Epithelial cell of esophagus (primary cell): ENCODE results near the gene DYRK1A.
A peak's percentile ranks its signal among the peaks of the same experiment; 100 is the strongest.

Source experiments
- DNase-seq: peaks from one replicate; pipeline ENCODE4 v3.0.0; 2010; ENCODE audit warnings: low read depth
- H3K4me3 ChIP-seq: 2 replicates; pipeline ENCODE4 v1.5.1; 2011; ENCODE audit warnings: mild to moderate bottlenecking, low read length, control low read depth
- TF ChIP-seq, protein P1 (sequence below): IDR thresholded peaks from 2 replicates; pipeline ENCODE4 v1.5.1; 2011; ENCODE audit warnings: low read depth, mild to moderate bottlenecking, low read length, control low read depth, inconsistent platforms; ENCODE audit not compliant: insufficient read depth; ENCODE audit errors: missing control alignments

The DYRK1A gene

DNA sequence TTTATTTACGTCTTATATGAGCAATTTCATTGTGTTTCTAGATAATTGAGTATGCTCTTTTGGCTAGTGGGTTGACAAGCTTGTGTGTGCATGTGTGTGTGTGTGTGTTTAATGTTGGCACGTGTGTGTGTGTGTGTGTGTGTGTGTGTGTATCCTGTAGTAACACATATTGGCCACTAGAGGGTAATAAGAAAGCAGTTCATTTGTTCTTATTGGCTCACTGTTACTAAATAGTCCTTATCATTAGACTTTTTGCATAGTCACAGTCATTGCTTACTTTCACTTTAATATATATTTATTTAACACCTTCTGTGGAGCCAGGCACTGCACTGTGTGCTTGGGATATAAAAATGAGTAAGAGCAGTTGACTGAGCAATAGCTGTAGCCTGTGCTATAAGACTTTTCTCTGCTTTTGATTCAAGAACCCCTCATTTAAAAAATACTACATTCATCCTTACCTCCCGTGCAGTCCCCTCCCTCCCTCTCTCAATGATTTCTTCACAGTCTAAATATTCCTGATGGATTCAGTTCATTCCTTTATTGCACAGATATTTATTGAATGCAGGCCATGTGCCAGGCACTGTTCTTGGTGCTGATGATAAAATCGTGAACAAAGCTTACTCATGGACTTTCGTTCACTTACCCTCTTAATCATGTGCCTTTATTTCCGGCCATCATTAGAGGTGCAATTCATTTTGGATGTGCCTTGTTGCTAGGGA is 96.7 kb downstream of the DYRK1A start:
- H3K4me3 ChIP-seq: no peak overlapping the region
- DNase-seq: peak; percentile 59

DNA sequence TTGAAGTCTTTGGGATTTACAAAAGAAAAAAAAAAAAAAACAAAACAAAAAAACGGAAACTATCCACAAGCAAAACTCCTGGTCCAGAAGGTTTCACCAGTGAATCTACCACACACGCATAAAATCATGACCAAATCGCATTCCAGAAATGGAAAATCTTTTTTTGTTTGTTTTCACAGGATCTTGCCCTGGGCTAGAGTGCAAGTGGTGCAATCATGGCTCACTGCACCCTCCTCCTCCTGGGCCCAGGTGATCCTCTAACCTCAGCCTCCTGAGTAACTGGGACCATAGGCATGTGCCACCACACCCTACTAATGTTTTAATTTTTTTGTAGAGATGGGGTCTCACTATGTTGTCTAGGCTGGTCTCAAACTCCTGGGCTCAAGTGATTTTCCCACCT is 100.5 kb downstream of the DYRK1A start:
- DNase-seq: no peak
- TF ChIP-seq, protein P1, sequence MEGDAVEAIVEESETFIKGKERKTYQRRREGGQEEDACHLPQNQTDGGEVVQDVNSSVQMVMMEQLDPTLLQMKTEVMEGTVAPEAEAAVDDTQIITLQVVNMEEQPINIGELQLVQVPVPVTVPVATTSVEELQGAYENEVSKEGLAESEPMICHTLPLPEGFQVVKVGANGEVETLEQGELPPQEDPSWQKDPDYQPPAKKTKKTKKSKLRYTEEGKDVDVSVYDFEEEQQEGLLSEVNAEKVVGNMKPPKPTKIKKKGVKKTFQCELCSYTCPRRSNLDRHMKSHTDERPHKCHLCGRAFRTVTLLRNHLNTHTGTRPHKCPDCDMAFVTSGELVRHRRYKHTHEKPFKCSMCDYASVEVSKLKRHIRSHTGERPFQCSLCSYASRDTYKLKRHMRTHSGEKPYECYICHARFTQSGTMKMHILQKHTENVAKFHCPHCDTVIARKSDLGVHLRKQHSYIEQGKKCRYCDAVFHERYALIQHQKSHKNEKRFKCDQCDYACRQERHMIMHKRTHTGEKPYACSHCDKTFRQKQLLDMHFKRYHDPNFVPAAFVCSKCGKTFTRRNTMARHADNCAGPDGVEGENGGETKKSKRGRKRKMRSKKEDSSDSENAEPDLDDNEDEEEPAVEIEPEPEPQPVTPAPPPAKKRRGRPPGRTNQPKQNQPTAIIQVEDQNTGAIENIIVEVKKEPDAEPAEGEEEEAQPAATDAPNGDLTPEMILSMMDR: no peak
- H3K4me3 ChIP-seq: no peak overlapping the region

More for the DNA sequence above, 96.7 kb downstream of the DYRK1A start:
- TF ChIP-seq, protein P1: peak; percentile 73

DNA sequence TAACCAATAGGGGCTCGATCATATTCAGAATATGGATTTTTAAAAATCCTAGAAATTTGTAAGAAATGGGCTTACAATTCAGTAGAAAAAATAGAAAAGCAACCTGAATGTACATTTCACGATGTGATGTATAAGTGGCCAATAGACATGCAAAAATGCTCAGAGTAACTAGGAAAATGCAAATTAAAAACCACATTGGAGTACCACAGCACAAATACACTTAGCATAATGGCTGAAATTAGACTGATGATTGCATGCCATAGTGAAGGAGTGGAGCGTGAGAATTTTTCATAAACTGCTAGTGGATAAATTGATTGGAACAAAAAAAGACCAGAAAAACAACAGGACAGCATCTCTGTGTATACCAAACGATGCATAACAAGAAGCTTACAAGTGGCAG is 102.3 kb downstream of the DYRK1A start:
- TF ChIP-seq, protein P1: no peak
- no peak for DNase-seq
- H3K4me3 ChIP-seq: no peak overlapping the region

DNA sequence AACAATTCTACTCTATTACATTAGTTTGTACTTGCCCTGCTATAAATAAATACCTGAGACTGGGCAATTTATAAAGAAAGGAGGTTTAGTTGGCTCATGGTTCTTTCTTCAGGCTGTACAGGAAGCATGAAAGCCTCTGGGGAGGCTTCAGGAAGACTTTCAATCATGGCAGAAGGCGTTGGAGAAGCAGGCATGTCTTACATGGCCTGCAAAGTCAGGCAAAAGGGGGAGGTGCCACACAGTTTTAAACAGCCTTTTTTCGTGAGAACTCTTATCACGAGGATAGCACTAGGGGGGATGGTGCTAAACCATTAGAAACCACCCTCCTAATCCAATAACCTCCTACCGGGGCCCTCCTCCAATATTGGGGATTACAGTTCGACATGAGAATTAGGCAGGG is 102.9 kb downstream of the DYRK1A start:
- TF ChIP-seq, protein P1: no peak
- DNase-seq: no peak

DNA sequence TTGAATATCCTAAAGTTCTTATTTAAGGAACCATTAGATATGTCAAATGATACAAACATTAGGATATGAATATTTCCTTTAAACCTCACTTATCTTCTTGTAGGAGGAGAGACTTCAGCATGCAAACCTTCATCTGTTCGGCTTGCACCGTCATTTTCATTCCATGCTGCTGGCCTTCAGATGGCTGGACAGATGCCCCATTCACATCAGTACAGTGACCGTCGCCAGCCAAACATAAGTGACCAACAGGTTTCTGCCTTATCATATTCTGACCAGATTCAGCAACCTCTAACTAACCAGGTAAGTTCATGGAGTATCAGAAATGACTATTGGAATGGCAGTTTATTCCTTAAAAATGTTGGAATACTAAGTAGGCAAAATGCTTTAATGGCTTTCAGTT is 106.0 kb downstream of the DYRK1A start:
- TF ChIP-seq, protein P1: no peak
- H3K4me3 ChIP-seq: no peak overlapping the region
- DNase-seq: no peak

More for the DNA sequence above, 102.9 kb downstream of the DYRK1A start:
- H3K4me3 ChIP-seq: no peak overlapping the region

DNA sequence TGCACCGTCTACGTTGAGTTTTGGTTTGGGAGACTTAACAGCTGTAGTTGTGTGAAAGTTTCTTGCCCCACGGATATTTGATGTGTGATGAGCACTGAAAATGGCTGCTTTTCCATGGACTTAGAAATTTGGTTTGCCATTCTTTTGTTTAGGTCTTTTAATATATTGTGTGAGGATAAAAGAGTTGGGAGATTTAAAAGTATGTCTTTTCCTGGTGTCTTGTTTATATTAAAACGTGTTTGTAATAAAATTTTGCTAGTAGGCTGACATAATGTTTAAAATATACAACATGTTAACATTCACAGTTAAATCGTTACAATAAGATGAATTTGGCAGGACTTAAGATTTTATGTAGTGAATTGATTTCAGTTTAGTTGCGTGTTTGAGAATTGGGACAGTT is 106.9 kb downstream of the DYRK1A start:
- TF ChIP-seq, protein P1: no peak

DNA sequence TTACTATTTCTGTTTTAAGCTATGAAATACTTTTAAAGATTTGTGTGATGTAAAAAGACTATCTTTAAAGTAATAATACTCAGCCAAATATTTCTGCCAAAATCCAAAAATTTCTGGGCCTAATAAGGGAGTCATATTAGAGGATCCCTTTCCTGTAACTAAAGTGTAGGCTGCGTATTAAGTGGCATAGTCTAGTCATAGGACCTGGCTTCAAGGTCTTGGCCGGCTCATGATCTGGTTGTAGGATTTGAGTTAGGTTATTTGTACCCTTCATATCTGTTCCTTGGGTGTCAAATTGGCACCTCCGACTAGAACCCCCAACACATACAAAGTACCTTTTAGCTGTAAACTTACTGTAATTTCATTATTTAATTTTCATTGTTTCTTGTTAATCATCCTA is 107.8 kb downstream of the DYRK1A start:
- DNase-seq: no peak
- TF ChIP-seq, protein P1: no peak
- no peak overlapping the region for H3K4me3 ChIP-seq

More for the DNA sequence above, 106.9 kb downstream of the DYRK1A start:
- no peak overlapping the region for H3K4me3 ChIP-seq
- no peak for DNase-seq
